ENCODE data around the gene RNASE1. TPM values are rescaled to one million over a fixed set of nuclear protein-coding genes. Genes with fewer than 3 reads are reported as not detected.

Gene RNASE1
- total and polyA plus RNA-seq, 5 experiments from 2014 or later: 5.6 to 10.3 TPM; not detected in 3

DNA sequence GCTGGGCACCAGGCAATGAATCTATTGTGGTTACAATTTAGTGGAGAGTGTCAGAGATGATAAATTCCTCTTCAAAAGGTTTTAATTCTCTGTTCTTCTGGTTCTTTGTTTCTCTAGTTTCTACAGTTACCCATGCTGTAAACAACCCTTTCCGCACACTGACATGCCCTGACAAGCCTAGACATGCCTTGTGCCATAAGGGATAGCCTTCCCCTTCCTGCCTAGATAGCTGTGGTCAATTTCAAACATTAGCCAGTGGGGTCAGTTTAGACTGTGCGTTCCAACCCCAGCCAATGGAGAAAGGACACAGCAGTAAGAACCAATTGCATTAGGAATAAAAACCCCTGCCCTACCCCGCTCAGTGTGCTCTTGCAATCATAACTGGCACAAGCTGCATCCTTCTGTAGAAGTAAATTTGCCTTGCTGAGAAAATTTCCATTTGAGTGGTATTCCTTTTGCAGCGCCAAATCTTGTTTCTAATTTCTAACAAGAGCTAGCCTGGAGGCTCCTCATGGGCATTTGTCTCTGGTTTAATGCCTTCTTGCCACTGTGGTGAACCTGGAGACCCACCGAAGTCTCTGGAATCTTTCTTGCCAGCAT, 50.6 kb downstream of the RNASE1 start:
- peaks cover 0 to 21% (median 6%) of the 10 kb centered on the region in 3 donors for H3K36me3 Mint-ChIP-seq
- ATAC-seq (no peak), DNase-seq (no peak)
- H3K4me3 Mint-ChIP-seq: no peak overlapping the region
- POLR2A ChIA-PET: no interaction called here
- no peaks in the 10 kb centered on the region for H3K4me1 Mint-ChIP-seq
- H3K9me3 Mint-ChIP-seq: peaks cover 0 to 25% (median 17%) of the 10 kb centered on the region in 9 donors
- peaks cover 4 to 22% (median 9%) of the 10 kb centered on the region in 5 donors for H3K27me3 Mint-ChIP-seq
- H3K27ac Mint-ChIP-seq: no peak overlapping the region

Other genes with a start within 250 kb of the RNASE1 start
- gene RNASE9, start 241.8 kb downstream of the RNASE1 start, total RNA-seq: not detected
- gene RNASE9, start 241.8 kb downstream of the RNASE1 start, polyA plus RNA-seq: not detected
- gene RNASE11, start 214.8 kb downstream of the RNASE1 start, total RNA-seq: not detected
- gene RNASE11, start 214.8 kb downstream of the RNASE1 start, polyA plus RNA-seq: not detected
- gene RNASE12, start 211.5 kb downstream of the RNASE1 start, total RNA-seq: not detected
- gene RNASE12, start 211.5 kb downstream of the RNASE1 start, polyA plus RNA-seq: not detected
- not detected for gene OR6S1, start 161.2 kb downstream of the RNASE1 start, total RNA-seq
- gene OR6S1, start 161.2 kb downstream of the RNASE1 start, polyA plus RNA-seq: not detected
- gene RNASE4, start 118.3 kb downstream of the RNASE1 start, total RNA-seq: under 1 TPM in 1 of 2 experiments, not detected in 1; 0.63 TPM
- under 1 TPM in 1 of 3 donors, not detected in 2; 0.46 TPM for gene RNASE4, start 118.3 kb downstream of the RNASE1 start, polyA plus RNA-seq
- gene ANG, start 114.1 kb downstream of the RNASE1 start, total RNA-seq: under 1 TPM in 1 of 2 experiments, not detected in 1; 0.70 TPM
- gene ANG, start 114.1 kb downstream of the RNASE1 start, polyA plus RNA-seq: under 1 TPM in 2 of 3 donors, not detected in 1; 0.17 to 0.34 TPM
- not detected for gene EDDM3A, start 57.0 kb downstream of the RNASE1 start, total RNA-seq
- gene EDDM3A, start 57.0 kb downstream of the RNASE1 start, polyA plus RNA-seq: not detected
- gene EDDM3B, start 34.4 kb downstream of the RNASE1 start, total RNA-seq: not detected
- not detected for gene EDDM3B, start 34.4 kb downstream of the RNASE1 start, polyA plus RNA-seq
- gene RNASE6, start 21.6 kb downstream of the RNASE1 start, total RNA-seq: under 1 TPM; 0.74 to 0.81 TPM
- under 1 TPM; 0.43 to 0.80 (median 0.75) TPM for gene RNASE6, start 21.6 kb downstream of the RNASE1 start, polyA plus RNA-seq
- gene RNASE3, start 88.5 kb upstream of the RNASE1 start, total RNA-seq: not detected
- gene RNASE3, start 88.5 kb upstream of the RNASE1 start, polyA plus RNA-seq: not detected
- not detected for gene RNASE2, start 152.6 kb upstream of the RNASE1 start, total RNA-seq
- not detected for gene RNASE2, start 152.6 kb upstream of the RNASE1 start, polyA plus RNA-seq
- gene METTL17, start 187.1 kb upstream of the RNASE1 start, total RNA-seq: 100 to 1,000 TPM; 120 to 127 TPM
- gene METTL17, start 187.1 kb upstream of the RNASE1 start, polyA plus RNA-seq: 10 to 100 TPM; 29.8 to 50.8 (median 38.2) TPM
- under 1 TPM; 0.80 to 0.91 TPM for gene SLC39A2, start 196.4 kb upstream of the RNASE1 start, total RNA-seq
- not detected for gene SLC39A2, start 196.4 kb upstream of the RNASE1 start, polyA plus RNA-seq
- gene NDRG2, start 222.2 kb upstream of the RNASE1 start, total RNA-seq: 10 to 100 TPM; 30.8 to 35.4 TPM
- 10 to 100 TPM; 24.6 to 32.7 (median 28.3) TPM for gene NDRG2, start 222.2 kb upstream of the RNASE1 start, polyA plus RNA-seq
- not detected for gene TPPP2, start 227.4 kb upstream of the RNASE1 start, total RNA-seq
- gene TPPP2, start 227.4 kb upstream of the RNASE1 start, polyA plus RNA-seq: not detected
- gene RNASE13, start 232.0 kb upstream of the RNASE1 start, total RNA-seq: not detected
- not detected for gene RNASE13, start 232.0 kb upstream of the RNASE1 start, polyA plus RNA-seq
- not detected for gene RNASE7, start 239.5 kb upstream of the RNASE1 start, total RNA-seq
- not detected for gene RNASE7, start 239.5 kb upstream of the RNASE1 start, polyA plus RNA-seq